BJ (cell line): ENCODE data around the gene SH3RF3. TPM values are rescaled to one million over a fixed set of nuclear protein-coding genes. Genes with fewer than 3 reads are reported as not detected.

ENCODE experiments used
- CTCF ChIA-PET: fragments of 350-600 bp; formaldehyde crosslinking; extraction: SDS; loops from one replicate; lab custom pipeline; 2021; ENCODE audit warnings: antibody characterized with exemption, inconsistent platforms; lab: Yijun Ruan, JAX
- POLR2A ChIA-PET: fragments of 300-600 bp; sonication (Branson Sonifier 250); formaldehyde crosslinking; extraction: SDS; loops from one replicate; lab custom pipeline; 2021; ENCODE audit warnings: antibody characterized with exemption; lab: Charles Lee
- DNase-seq: peaks from one replicate; pipeline ENCODE4 v3.0.0-alpha.2; 2011; ENCODE audit warnings: low read depth
- H3K27me3 ChIP-seq: 2 replicates; pipeline ENCODE4 v1.6.0; 2011; ENCODE audit warnings: low read length; ENCODE audit not compliant: control insufficient read depth, insufficient read depth
- H3K36me3 ChIP-seq: 2 replicates; pipeline ENCODE4 v1.5.1; 2011; ENCODE audit warnings: low read length; ENCODE audit not compliant: control insufficient read depth, insufficient read depth
- H3K4me3 ChIP-seq: 2 replicates; pipeline ENCODE4 v1.5.1; 2011; ENCODE audit warnings: low read depth, mild to moderate bottlenecking, control low read depth, low read length
- CTCF ChIP-seq: IDR thresholded peaks from 2 replicates; pipeline ENCODE4 v1.5.1; 2011; ENCODE audit warnings: low read depth, mild to moderate bottlenecking, control low read depth, inconsistent platforms, low read length, moderate library complexity; ENCODE audit not compliant: insufficient read depth
- polyA plus RNA-seq: library from polyadenylated mRNA; depleted of rRNA; stranded (reverse); fragments of >200 nt; gene quantifications from 2 replicates; pipeline ENCODE4 v1.2.3, GENCODE V29; 2011

SH3RF3 gene
- polyA plus RNA-seq, 1 experiment, result 3.6 TPM

DNA sequence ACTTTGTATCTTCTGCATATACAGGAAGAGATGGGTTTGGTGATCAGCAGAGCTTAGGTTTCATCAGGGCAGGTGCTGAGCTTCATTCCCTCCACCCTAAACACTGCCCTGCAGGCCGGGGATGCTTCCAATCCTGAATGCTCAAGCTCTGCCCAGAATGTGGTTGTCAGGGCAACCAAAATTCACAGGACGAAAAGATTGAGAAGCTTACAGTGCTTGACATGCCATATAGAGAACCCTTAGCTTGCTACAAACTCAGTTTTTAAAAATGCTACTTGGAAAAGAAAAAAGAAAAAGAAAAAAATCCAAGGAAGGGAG is 65.6 kb downstream of the SH3RF3 start:
- CTCF ChIA-PET, result no interaction called here
- POLR2A ChIA-PET, result no interaction called here
- Histone ChIP-seq H3K36me3 (no peaks in the 10 kb centered on the region), H3K4me3 (no peak overlapping the region), H3K27me3 (no peaks in the 10 kb centered on the region)
- no peak for DNase-seq
- TF ChIP-seq CTCF, result no peak

- no peaks in the 10 kb centered on the region for H3K27me3 ChIP-seq
- no peak for TF ChIP-seq CTCF
- ChIA-PET CTCF (interaction anchor here (1.3 kb wide), 1 partner anchor 314 kb away, joined by 3 read pairs; no protein-coding TSS in a partner anchor), POLR2A (no interaction called here)
- DNase-seq, result no peak
- H3K4me3 ChIP-seq, result no peak overlapping the region
- H3K36me3 ChIP-seq, result no peaks in the 10 kb centered on the region
Measured at GRCh38 chr2:109195193-109196045, 66.4 kb downstream of the SH3RF3 start.

GRCh38 chr2:109196081-109196875 is 67.3 kb downstream of the SH3RF3 start:
- ChIA-PET POLR2A (no interaction called here), CTCF (interaction anchor here (1.3 kb wide), 1 partner anchor 313 kb away, joined by 3 read pairs; no protein-coding TSS in a partner anchor)
- DNase-seq, result no peak
- Histone ChIP-seq H3K4me3 (no peak overlapping the region), H3K27me3 (no peaks in the 10 kb centered on the region), H3K36me3 (no peaks in the 10 kb centered on the region)
- TF ChIP-seq CTCF, result no peak

DNA sequence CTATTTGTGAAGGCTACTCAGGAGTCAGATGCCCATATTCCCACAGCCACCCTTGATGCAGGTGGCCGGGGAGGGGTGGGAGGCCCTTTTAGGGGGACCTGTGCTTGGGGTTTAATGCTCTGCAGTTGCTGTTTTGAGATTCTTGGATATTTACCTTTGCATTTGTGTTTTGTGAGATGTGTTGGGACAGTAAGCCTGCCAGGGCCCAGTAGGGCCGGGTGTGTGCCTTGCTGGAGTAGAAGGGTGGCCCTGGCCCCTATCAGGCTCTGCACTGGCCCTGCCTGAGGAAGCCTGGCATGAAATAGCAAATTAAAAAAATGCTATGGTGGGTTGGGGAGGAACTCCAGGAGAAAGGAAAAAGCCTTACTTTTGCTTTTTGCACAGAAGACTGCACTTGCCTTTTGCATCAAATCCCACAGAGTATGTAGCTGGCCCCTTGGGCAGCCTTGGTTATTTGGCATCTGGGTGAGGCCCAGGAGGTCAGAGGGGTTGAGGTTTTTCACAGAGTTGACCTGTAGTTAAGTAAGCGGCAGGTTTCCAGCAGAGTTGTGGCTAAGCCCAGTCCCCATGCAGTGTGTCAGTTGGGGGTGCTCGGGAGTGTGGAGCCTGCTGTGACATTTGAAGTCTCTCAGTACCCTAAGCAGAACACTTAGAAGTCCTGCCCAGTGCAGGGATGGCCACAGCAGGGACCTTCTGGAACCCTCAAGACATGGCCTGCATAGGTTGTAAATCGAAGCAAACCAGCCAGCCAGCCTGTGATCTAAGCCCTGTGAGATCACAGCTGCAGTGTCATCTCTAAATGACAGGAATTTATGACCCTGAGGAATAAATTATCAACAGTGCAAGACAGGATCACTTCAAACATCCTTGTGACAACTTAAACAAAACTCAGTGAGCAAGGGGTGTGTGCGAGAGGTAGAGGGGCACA is 68.8 kb downstream of the SH3RF3 start:
- ChIA-PET POLR2A (no interaction called here), CTCF (interaction anchor here (0.7 to 0.9 kb wide), 2 partner anchors 13 to 310 kb away, joined by 3 read pairs; no protein-coding TSS in a partner anchor)
- TF ChIP-seq CTCF, result no peak
- H3K36me3 ChIP-seq, result no peaks in the 10 kb centered on the region
- no peaks in the 10 kb centered on the region for H3K27me3 ChIP-seq
- no peak overlapping the region for H3K4me3 ChIP-seq
- no peak for DNase-seq

DNA sequence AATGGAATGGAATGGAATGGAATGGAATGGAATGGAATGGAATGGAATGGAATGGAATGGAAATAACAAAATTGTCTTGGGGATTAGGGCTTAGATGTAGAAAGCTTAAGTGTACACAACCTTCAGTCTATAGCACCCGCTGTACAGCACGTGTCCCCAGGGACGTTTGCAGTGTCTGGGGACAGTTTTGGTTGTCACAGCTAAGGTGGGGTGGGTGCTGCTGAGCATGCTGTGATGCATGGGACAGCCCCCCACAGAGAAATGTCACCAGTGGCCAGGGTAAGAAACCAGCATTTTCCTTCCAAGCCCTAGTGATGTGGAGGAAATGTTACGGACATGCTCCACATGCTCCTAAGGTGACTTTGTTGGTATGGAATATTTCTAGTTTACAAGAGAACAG is 70.8 kb downstream of the SH3RF3 start:
- Histone ChIP-seq H3K27me3 (no peaks in the 10 kb centered on the region), H3K36me3 (no peaks in the 10 kb centered on the region), H3K4me3 (no peak overlapping the region)
- CTCF ChIA-PET, result no interaction called here
- POLR2A ChIA-PET, result no interaction called here
- DNase-seq, result no peak
- no peak for TF ChIP-seq CTCF
